Measurements from ENCODE around the gene LZTR1. TPM values are rescaled to one million over a fixed set of nuclear protein-coding genes. Genes with fewer than 3 reads are reported as not detected.

LZTR1 gene
- total and polyA plus RNA-seq, 4 donors = 7.9 to 32.5 (median 13.2) TPM

- TF ChIP-seq REST (IDR thresholded peaks at IDR 0.05) = no peak
These were observed 15.0 kb upstream of the LZTR1 start, which contains the start of gene AIFM3 (continued) for GRCh38 chr22:20966883-20967696.

GRCh38 chr22:20967697-20968211 lies 14.3 kb upstream of the LZTR1 start:
- Histone ChIP-seq H3K27me3 (ENCODE audit: control insufficient read depth in 4 of 4, insufficient read depth in 4 of 4, low read length in 3 of 4) (no peaks in the 10 kb centered on the region), H3K4me1 (ENCODE audit: control insufficient read depth in 4 of 4, insufficient read depth in 4 of 4, low read length in 3 of 4) (peaks cover 3 to 13% (median 4%) of the 10 kb centered on the region in 4 donors), H3K9ac (ENCODE audit: low read depth in 1 of 2, low read length in 2 of 2) (no peak overlapping the region), H3K9me3 (ENCODE audit: control insufficient read depth in 4 of 4, low read length in 3 of 4) (no peaks in the 10 kb centered on the region), H3K4me3 (ENCODE audit: low read depth in 1 of 3, low read length in 3 of 3) (no peak overlapping the region), H3K36me3 (ENCODE audit: control insufficient read depth in 4 of 4, insufficient read depth in 3 of 4, low read depth in 1 of 4, low read length in 3 of 4) (no peaks in the 10 kb centered on the region), H3K27ac (ENCODE audit: low read depth in 1 of 2, low read length in 2 of 2) (no peak overlapping the region)
- WGBS = 77% methylated on average over 19 of the region's 19 CpGs
- no peak for TF ChIP-seq TAF1 (conservative IDR thresholded peaks at IDR 0.05)
- TF ChIP-seq CTCF (IDR thresholded peaks at IDR 0.05; ENCODE audit: low read depth, low read length, missing input control) = no peak
- no peak for TF ChIP-seq JUND (IDR thresholded peaks at IDR 0.05)
- no peak for TF ChIP-seq REST (IDR thresholded peaks at IDR 0.05)
- TF ChIP-seq FOXA2 (IDR thresholded peaks at IDR 0.05) = no peak
- no peak for TF ChIP-seq ATF3 (IDR thresholded peaks at IDR 0.05)
- TF ChIP-seq HNF4A (conservative IDR thresholded peaks at IDR 0.05) = no peak
- TF ChIP-seq RXRA (IDR thresholded peaks at IDR 0.05) = no peak
- DNase-seq (ENCODE audit: low spot score) = no peak

Data from liver (tissue), 9 donors.